Common myeloid progenitor, CD34-positive (primary cell): Measurements from ENCODE around the gene PLRG1.
A peak's percentile ranks its signal among the peaks of the same experiment; 100 is the strongest.

Experiments used
- CTCF ChIA-PET: fragments of 350-600 bp; sonication (Branson Sonifier 250); formaldehyde crosslinking; loops from one replicate; lab custom pipeline; 2021; ENCODE audit warnings: antibody characterized with exemption; lab: Charles Lee
- POLR2A ChIA-PET: fragments of 350-600 bp; sonication (Branson Sonifier 250); formaldehyde crosslinking; loops from one replicate; lab custom pipeline; 2021; ENCODE audit warnings: antibody characterized with exemption; lab: Charles Lee
- DNase-seq, 3 donors: peaks; one replicate each; pipeline versions ENCODE4 v3.0.0 to v3.0.0-alpha.2; 2013
- H3K27ac ChIP-seq, 2 experiments: 1 replicate in 1 of 2; 2 replicates in 1 of 2; pipeline ENCODE4 v1.7.0; 2013; ENCODE audit warnings: inconsistent platforms in 2 of 2, low read length in 2 of 2, mild to moderate bottlenecking in 2 of 2, low read depth in 1 of 2, moderate library complexity in 1 of 2; ENCODE audit not compliant: severe bottlenecking in 2 of 2, insufficient read depth in 1 of 2, poor library complexity in 1 of 2
- H3K27me3 ChIP-seq, 5 experiments: replicated peaks in 2 of 5; 1 replicate in 3 of 5; 2 replicates in 2 of 5; pipeline versions ENCODE4 v1.6.1 to v1.7.0; 2013; ENCODE audit warnings: low read length in 4 of 5, mild to moderate bottlenecking in 2 of 5, moderate library complexity in 2 of 5, inconsistent platforms in 1 of 5; ENCODE audit not compliant: insufficient read depth in 5 of 5, control insufficient read depth in 4 of 5
- H3K36me3 ChIP-seq, 4 experiments: 1 replicate in 2 of 4; 2 replicates in 2 of 4; pipeline versions ENCODE4 v1.6.1 to v1.7.0; 2013; ENCODE audit warnings: low read length in 3 of 4, control low read depth in 1 of 4, mild to moderate bottlenecking in 1 of 4; ENCODE audit not compliant: control insufficient read depth in 4 of 4, insufficient read depth in 4 of 4
- H3K4me1 ChIP-seq, 4 experiments: 1 replicate in 3 of 4; 2 replicates in 1 of 4; pipeline versions ENCODE4 v1.6.1 to v1.7.1; 2013; ENCODE audit warnings: low read length in 3 of 4, mild to moderate bottlenecking in 3 of 4, control low read depth in 1 of 4, inconsistent platforms in 1 of 4, moderate library complexity in 1 of 4; ENCODE audit not compliant: control insufficient read depth in 4 of 4, insufficient read depth in 4 of 4; ENCODE audit errors: control extremely low read depth in 1 of 4
- H3K4me3 ChIP-seq, 7 experiments: 1 replicate in 4 of 7; 2 replicates in 3 of 7; pipeline versions ENCODE4 v1.5.1 to v1.7.0; 2013; ENCODE audit warnings: mild to moderate bottlenecking in 7 of 7, low read length in 6 of 7, moderate library complexity in 6 of 7, inconsistent platforms in 2 of 7, low read depth in 2 of 7, control low read depth in 1 of 7; ENCODE audit not compliant: insufficient read depth in 4 of 7, control insufficient read depth in 1 of 7; ENCODE audit errors: extremely low read depth in 1 of 7
- H3K9me3 ChIP-seq, 5 experiments: 1 replicate in 4 of 5; 2 replicates in 1 of 5; pipeline versions ENCODE4 v1.6.1 to v1.7.1; 2013; ENCODE audit warnings: low read length in 4 of 5, mild to moderate bottlenecking in 2 of 5, inconsistent platforms in 1 of 5, low read depth in 1 of 5, moderate library complexity in 1 of 5; ENCODE audit not compliant: control insufficient read depth in 4 of 5, insufficient read depth in 2 of 5; ENCODE audit errors: control extremely low read depth in 1 of 5
- WGBS: methylation state at CpG from one replicate; pipeline ENCODE4 v1.1.5; 2013; ENCODE audit not compliant: insufficient coverage; 5-methylcytosine and 5-hydroxymethylcytosine counted together

The PLRG1 gene

DNA sequence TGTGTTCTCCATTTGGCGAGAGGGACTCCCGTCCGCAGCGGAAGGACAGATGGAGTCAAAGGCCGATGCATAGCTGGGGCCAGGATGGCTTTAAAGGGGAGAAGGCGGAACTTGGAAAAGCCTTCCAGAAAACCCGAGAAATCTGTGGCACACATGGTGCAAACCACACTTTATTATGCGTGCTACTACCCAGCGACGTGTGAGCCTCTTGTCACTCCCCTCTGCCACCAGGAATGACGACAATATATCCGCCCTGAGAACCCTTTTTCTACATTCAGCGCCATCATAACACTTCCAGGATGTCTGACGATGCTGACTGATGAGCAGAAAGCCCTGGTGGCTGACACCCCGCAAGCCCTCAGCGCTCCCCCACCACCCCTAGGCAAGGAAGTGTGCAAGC is 57.9 kb downstream of the PLRG1 start:
- peak in 2 of 3 donors; percentile 23 to 26 for DNase-seq
- H3K9me3 ChIP-seq, result peaks cover 0 to 14% (median 0%) of the 10 kb centered on the region in 5 experiments
- H3K27ac ChIP-seq, result no peak overlapping the region
- 5% methylated on average over 14 of the region's 16 CpGs for whole genome bisulfite sequencing
- ChIA-PET POLR2A (interaction anchor here (0.7 kb wide), 1 partner anchor 717 kb away, joined by 3 read pairs; no protein-coding TSS in a partner anchor), CTCF (no interaction called here)
- peaks cover 0 to 28% (median 18%) of the 10 kb centered on the region in 4 experiments for H3K4me1 ChIP-seq
- peaks cover 10 to 92% (median 40%) of the 10 kb centered on the region in 5 experiments for H3K27me3 ChIP-seq
- H3K4me3 ChIP-seq, result peak overlapping the region in 4 of 7 experiments; percentile 15 to 73 (median 64)
- H3K36me3 ChIP-seq, result no peaks in the 10 kb centered on the region

DNA sequence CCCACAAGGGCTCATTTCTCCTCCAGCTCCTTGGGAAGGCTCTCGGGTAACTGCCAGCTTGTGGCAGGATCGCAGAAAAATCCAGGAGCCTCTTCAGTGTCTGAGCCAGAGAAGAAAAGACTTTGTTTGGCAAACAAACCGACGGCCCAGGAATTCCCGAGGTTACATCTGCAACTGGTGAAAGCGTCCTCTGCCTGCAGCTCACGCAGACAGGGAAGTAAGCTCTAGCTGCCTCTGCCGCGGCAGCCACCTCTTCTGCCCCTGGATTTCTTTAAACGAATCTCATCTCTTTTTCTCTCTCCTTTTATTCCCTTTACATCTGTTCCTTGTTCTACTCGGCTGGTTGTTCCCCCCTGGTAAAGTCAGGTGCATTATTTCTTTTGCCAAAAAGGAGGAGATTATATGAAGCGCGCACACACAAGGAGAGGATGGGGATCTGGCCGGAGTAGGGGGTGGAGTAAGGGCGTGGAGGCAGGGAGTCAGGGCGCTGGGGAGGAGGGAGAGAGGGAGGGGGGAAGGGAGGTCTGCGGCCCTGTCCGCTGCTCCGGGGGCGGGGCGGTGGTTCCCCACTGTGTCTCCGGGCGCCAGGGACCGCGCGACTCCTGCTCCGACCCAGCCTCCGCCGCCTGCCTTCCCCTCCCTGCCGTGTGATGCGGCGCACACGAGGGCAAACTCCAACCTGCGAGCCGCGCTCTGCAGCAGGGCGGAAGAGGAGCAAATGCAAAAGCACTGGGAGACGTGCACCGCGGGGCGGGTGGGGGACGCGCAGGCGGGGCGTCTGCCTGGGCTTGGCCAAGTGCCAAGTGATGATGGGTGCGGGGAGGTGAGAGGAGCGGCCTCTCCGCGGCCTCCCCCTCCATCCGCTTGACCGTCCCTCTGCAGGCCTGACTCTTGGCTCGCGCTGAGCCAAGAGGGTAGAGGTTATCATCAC is 58.6 kb downstream of the PLRG1 start, which contains the start of gene DCHS2:
TSS of gene DCHS2 (minus strand) at position 459 of the 931 bp plus-strand sequence. CDS start at position 15, 444 bp downstream.
- peak; percentile 21 to 63 (median 57) for DNase-seq
- Histone ChIP-seq H3K36me3 (no peaks in the 10 kb centered on the region), H3K4me3 (peak within 1 kb of the TSS in 6 of 7 experiments; percentile 32 to 73 (median 58)), H3K9me3 (peaks cover 0 to 14% (median 0%) of the 10 kb centered on the region in 5 experiments), H3K27ac (no peak within 1 kb of the TSS), H3K4me1 (peaks cover 0 to 28% (median 18%) of the 10 kb centered on the region in 4 experiments), H3K27me3 (peaks cover 10 to 94% (median 42%) of the 10 kb centered on the region in 5 experiments)
- WGBS, result 0% methylated on average over 22 of the region's 53 CpGs
- ChIA-PET POLR2A (interaction anchor here (0.7 kb wide), 1 partner anchor 716 kb away, joined by 3 read pairs; no protein-coding TSS in a partner anchor), CTCF (interaction anchor here (0.8 to 1.4 kb wide), 3 partner anchors 10 to 146 kb away, joined by 3 to 5 read pairs (median 3); no protein-coding TSS in a partner anchor)

DNA sequence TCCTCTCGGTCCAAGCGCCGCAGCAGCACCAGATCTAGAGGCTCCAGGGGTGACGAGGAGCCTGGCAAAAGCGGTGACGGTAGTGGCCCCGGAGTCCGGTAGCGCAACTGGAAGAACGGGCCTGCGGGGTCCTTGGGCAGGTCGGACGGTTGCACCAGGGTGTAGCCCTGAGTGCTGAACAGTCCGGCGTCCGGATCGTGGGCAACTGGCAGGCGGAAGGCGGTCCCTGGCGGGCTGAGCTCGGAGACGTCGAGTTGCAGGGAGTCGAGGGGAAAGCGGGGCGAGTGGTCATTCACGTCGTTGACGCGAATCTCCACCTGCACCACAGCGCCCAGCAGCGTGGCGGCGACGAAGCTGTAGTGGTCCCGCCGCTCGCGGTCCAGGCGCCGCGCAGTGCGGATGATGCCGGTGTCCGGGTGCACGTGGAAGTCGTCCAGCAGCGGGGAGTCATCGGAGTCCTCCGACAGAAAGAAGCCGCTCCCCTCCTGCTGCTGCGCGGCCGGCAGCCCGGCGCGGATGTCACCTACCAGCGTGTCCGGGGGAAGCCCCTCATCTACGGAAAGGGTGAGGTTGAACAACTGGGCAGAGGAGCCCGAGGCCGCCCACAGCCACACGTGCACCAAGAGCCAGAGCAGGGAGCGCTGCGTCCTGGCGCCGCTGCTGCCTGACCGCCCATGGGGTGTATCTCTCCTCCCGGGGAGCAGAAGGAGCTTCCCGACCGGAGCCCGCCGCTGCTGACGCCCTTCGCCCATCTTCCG is 59.4 kb downstream of the PLRG1 start:
- Histone ChIP-seq H3K4me1 (peaks cover 0 to 28% (median 18%) of the 10 kb centered on the region in 4 experiments), H3K4me3 (peak overlapping the region in 6 of 7 experiments; percentile 32 to 73 (median 58)), H3K36me3 (no peaks in the 10 kb centered on the region), H3K27me3 (peaks cover 10 to 95% (median 42%) of the 10 kb centered on the region in 5 experiments), H3K9me3 (peaks cover 0 to 14% (median 0%) of the 10 kb centered on the region in 5 experiments), H3K27ac (no peak overlapping the region)
- WGBS, result 4% methylated on average over 65 of the region's 76 CpGs
- CTCF ChIA-PET, result interaction anchor here (0.8 to 1.4 kb wide), 5 partner anchors 9 to 145 kb away, joined by 3 to 5 read pairs (median 3); no protein-coding TSS in a partner anchor
- POLR2A ChIA-PET, result no interaction called here
- peak; percentile 8 to 64 (median 55) for DNase-seq

DNA sequence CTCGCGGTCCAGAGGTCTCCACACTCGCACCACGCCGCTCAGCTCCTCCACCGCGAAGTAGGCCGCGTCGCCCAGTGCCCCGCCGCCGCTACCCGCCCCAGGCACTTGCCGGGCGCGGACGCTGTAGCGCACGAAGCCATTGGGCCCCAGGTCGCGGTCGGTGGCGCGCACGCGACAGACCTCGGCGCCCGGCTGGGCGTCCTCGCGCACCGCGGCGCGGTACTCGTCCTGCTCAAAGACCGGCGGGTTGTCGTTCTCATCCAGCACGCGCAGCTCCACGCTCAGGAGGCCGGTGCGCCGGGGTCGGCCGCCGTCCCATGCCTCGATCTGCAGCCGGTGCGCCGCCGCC is 60.0 kb downstream of the PLRG1 start:
- H3K9me3 ChIP-seq, result peaks cover 0 to 14% (median 0%) of the 10 kb centered on the region in 5 experiments
- DNase-seq, result peak; percentile 7 to 45 (median 37)
- H3K4me3 ChIP-seq, result peak overlapping the region in 4 of 7 experiments; percentile 6 to 73 (median 64)
- peaks cover 10 to 97% (median 42%) of the 10 kb centered on the region in 5 experiments for H3K27me3 ChIP-seq
- ChIA-PET POLR2A (no interaction called here), CTCF (interaction anchor here (1.1 to 1.4 kb wide), 3 partner anchors 10 to 135 kb away, joined by 3 read pairs; no protein-coding TSS in a partner anchor)
- peaks cover 0 to 28% (median 18%) of the 10 kb centered on the region in 4 experiments for H3K4me1 ChIP-seq
- 3% methylated on average over 55 of the region's 55 CpGs for WGBS
- H3K27ac ChIP-seq, result no peak overlapping the region
- no peaks in the 10 kb centered on the region for H3K36me3 ChIP-seq

DNA sequence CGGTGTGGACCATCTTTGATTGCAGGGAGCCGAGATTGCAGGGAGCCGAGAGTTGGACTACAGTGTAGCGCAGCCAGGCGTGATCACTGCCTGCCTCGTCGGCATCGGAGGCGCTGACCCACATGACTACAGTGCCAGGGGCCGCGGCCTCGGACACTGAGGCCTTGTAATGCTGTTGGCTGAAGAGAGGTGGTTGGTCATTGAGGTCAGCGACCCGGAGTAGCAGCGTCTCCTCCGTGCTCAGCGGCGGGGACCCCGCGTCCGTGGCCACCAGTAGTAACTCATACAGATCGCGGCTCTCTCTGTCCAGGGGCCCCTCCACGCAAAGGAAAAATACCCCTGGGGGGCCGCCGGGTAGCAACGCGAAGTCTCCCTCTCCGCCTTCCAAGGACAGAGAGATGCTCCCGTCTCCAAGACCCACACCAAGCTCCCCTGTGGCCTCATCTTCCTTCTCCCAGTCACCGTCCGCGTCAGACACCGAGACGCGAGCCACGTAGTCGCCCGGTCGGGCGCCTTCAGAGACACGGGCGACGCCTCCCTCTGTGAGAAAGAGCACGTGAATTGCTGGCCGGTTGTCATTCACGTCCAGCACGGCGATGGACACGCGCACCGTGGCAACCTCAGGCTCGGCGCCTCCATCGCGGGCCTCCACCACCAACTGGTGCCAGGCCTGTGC is 60.5 kb downstream of the PLRG1 start:
- POLR2A ChIA-PET, result no interaction called here

DNA sequence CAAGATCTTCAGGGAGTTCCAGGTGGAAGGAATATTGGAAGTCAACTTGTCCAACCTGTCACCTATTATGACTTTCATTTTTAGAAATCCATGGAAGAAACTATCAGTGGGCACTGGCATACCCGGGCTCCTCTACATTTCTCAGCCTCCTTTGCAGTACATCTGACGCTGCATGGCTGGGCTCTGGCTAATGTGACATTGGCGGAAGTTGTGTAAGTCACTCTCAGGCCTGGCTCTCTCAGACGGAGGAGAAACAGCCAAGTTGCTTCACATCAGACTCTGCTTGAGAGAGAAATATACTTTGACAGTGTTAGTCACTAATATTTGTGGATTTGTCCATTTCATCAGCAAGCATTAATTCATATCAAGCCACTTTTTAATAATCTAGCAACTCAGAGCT is 63.1 kb downstream of the PLRG1 start:
- WGBS, result 91% methylated on average over 3 of the region's 4 CpGs
- Histone ChIP-seq H3K27ac (no peak overlapping the region), H3K4me3 (no peak overlapping the region), H3K9me3 (peaks cover 0 to 14% (median 0%) of the 10 kb centered on the region in 5 experiments), H3K27me3 (peaks cover 3 to 86% (median 23%) of the 10 kb centered on the region in 5 experiments), H3K4me1 (peaks cover 0 to 24% (median 16%) of the 10 kb centered on the region in 4 experiments), H3K36me3 (no peaks in the 10 kb centered on the region)
- DNase-seq, result no peak
- POLR2A ChIA-PET, result no interaction called here
- CTCF ChIA-PET, result interaction anchor here (1.1 kb wide), 1 partner anchor 19 kb away, joined by 3 read pairs; no protein-coding TSS in a partner anchor

More for the DNA sequence above, 60.5 kb downstream of the PLRG1 start:
- Histone ChIP-seq H3K4me3 (peak overlapping the region in 3 of 7 experiments; percentile 6 to 73 (median 64)), H3K36me3 (no peaks in the 10 kb centered on the region), H3K9me3 (peaks cover 0 to 14% (median 0%) of the 10 kb centered on the region in 5 experiments), H3K4me1 (peaks cover 0 to 28% (median 18%) of the 10 kb centered on the region in 4 experiments), H3K27ac (no peak overlapping the region), H3K27me3 (peaks cover 10 to 96% (median 42%) of the 10 kb centered on the region in 5 experiments)
- CTCF ChIA-PET, result interaction anchor here (1.2 kb wide), 1 partner anchor 136 kb away, joined by 3 read pairs; no protein-coding TSS in a partner anchor
- 53% methylated on average over 44 of the region's 56 CpGs for WGBS
- DNase-seq, result no peak
